ENCODE measurements around the gene DIDO1.

The DIDO1 gene

GRCh38 chr20:62926229-62927127 is at the start of gene DIDO1:
Gene DIDO1, minus strand, starts transcription at chr20:62926505.
- DNase-seq: peak; percentile 67

GRCh38 chr20:62975251-62975760 is 49.0 kb upstream of the DIDO1 start:
- no peak for DNase-seq

- DNase-seq: no peak
Measured at GRCh38 chr20:62972845-62973745, 46.8 kb upstream of the DIDO1 start.

GRCh38 chr20:62971950-62972844 is 45.9 kb upstream of the DIDO1 start:
- peak; percentile 74 for DNase-seq

GRCh38 chr20:62971211-62971949 is 45.1 kb upstream of the DIDO1 start:
- DNase-seq: no peak

- DNase-seq: no peak
Measured at GRCh38 chr20:62970307-62971210, 44.3 kb upstream of the DIDO1 start.

GRCh38 chr20:62969939-62970306 is 43.6 kb upstream of the DIDO1 start:
- DNase-seq: no peak

- peak; percentile 14 for DNase-seq
Measured at GRCh38 chr20:62969179-62969760, 43.0 kb upstream of the DIDO1 start.

GRCh38 chr20:62968378-62969178 is 42.3 kb upstream of the DIDO1 start:
- DNase-seq: no peak

- DNase-seq: no peak
Measured at GRCh38 chr20:62967628-62968351, 41.5 kb upstream of the DIDO1 start.

- DNase-seq: no peak
Measured at GRCh38 chr20:62967149-62967501, 40.8 kb upstream of the DIDO1 start.

GRCh38 chr20:62966212-62967148 is 40.2 kb upstream of the DIDO1 start:
- DNase-seq: no peak

GRCh38 chr20:62965363-62965771 is 39.1 kb upstream of the DIDO1 start:
- DNase-seq: no peak

- DNase-seq: no peak
Measured at GRCh38 chr20:62964700-62965099, 38.4 kb upstream of the DIDO1 start.

- no peak for DNase-seq
Measured at GRCh38 chr20:62963614-62964397, 37.5 kb upstream of the DIDO1 start.

GRCh38 chr20:62962891-62963613 is 36.7 kb upstream of the DIDO1 start:
- no peak for DNase-seq

Data from DMS79 (cell line).